22Rv1 (cell line): ENCODE measurements around the gene TRIP10.

Experiments
- H3K27ac ChIP-seq: fragments of 450-650 bp; 2 replicates; pipeline ENCODE4 v1.5.1; 2017
- CTCF ChIP-seq: fragments of 450-650 bp; IDR thresholded peaks from 2 replicates; pipeline ENCODE4 v1.5.1; 2017; ENCODE audit warnings: mild to moderate bottlenecking
- ZFX ChIP-seq: fragments of 450-650 bp; IDR thresholded peaks from 2 replicates; pipeline ENCODE4 v1.6.1; 2017; ENCODE audit warnings: antibody characterized with exemption, borderline replicate concordance

Gene TRIP10

GRCh38 chr19:6720369-6721137 lies 18.9 kb upstream of the TRIP10 start, which contains the start of gene C3:
C3 (minus strand) TSS chr19:6720650; CDS start chr19:6720589, 61 bp downstream.
- no peak for TF ChIP-seq ZFX
- TF ChIP-seq CTCF, result no peak
- no peak within 1 kb of the TSS for H3K27ac ChIP-seq

DNA sequence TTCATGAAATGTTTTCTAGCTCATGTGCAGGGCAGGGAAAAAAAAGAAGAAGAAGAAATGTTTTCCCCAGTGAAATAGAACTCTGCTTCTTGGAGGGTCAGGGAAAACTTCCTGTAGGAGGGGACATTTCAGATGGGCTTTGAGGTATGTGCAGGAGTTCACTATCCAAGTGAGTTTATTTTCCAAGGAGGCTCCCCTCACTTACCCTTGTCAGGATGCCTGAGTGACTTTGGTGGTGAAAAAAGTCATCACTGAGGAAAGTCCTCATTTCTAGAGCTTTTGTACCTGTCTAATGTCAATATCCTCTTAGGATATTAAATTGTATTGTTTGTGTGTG lies 18.4 kb upstream of the TRIP10 start:
- TF ChIP-seq CTCF (no peak), ZFX (no peak)
- H3K27ac ChIP-seq, result no peak overlapping the region

DNA sequence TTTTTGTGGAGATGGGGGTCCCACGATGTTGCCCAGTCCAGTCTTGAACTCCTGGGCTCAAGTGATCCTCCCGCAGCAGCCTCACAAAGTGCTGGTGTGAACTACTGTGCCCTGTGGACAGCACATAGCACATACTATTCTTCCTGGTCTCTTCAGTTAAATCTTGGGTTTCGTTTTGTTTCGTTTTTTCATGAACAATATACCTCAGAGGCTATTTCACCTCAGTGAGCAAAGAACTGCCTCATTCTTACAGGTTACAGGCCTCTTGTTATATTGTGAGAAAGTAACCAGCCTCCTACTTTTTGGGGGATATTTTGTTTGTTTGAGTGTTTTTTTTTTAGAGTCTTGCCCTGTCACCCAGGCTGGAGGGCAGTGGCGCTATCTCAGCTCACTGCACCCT lies 17.7 kb upstream of the TRIP10 start:
- H3K27ac ChIP-seq, result no peak overlapping the region

GRCh38 chr19:6723108-6723618 lies 16.3 kb upstream of the TRIP10 start:
- TF ChIP-seq CTCF (no peak), ZFX (no peak)
- no peak overlapping the region for H3K27ac ChIP-seq

More for the DNA sequence above, 17.7 kb upstream of the TRIP10 start:
- TF ChIP-seq CTCF (no peak), ZFX (no peak)

GRCh38 chr19:6723738-6724137 lies 15.7 kb upstream of the TRIP10 start:
- H3K27ac ChIP-seq, result no peak overlapping the region
- no peak for TF ChIP-seq CTCF
- TF ChIP-seq ZFX, result no peak

DNA sequence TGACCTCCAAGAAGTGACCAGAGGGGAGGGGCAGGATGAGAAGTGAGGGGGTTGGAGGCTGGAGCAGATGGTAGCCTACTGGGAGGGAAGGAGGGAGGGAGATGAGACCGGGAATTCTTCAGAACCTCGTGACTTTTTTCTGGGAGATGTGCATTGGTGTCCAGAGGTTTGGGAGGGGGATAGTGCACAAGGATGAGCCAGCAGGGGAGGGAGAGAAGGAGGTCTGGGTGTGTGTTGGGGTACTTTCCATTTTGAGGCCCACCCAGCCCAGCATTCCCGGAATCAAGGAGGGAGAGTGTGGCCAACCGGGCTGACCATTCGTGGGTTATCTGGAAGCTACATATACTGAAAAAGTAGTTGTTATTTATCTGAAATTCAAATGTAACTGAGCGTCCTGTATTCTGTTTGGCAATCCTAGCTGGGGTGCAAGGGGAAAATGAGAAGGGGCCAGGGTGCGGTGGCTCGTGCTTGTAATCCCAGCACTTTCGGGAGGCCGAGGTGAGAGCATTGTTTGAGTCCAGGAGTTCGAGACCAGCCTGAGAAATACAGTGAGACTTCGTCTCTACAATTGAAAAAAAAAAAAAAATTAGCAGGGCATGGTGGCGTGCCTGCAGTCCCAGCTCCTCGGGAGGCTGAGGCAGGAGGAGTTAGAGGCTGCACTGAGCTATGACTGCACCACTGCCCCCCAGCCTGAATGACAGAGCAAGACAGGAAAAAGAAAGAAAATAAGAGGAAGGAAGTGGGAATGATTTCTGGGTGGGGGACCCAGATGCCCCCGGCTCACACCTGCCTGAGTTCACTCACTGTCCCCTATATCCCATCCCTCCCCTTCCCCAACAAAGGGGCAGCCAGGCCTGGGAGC lies 14.6 kb upstream of the TRIP10 start:
- TF ChIP-seq CTCF (no peak), ZFX (no peak)
- no peak overlapping the region for H3K27ac ChIP-seq
